Upper lobe of left lung (tissue), 6 donors: ENCODE measurements around the gene KCNAB1. TPM values are rescaled to one million over a fixed set of nuclear protein-coding genes. Genes with fewer than 3 reads are reported as not detected.
A peak's percentile ranks its signal among the peaks of the same experiment; 100 is the strongest.

Experiments
- ATAC-seq, 2 donors: fragments of 200-7000 bp; cut with Tn5 transposase; one replicate each; pipeline ENCODE4 v1.9.1; 2022; ENCODE audit warnings: mild to moderate bottlenecking in 2 of 2, moderate library complexity in 2 of 2; ENCODE audit not compliant: low FRiP score in 2 of 2
- DNase-seq, 2 donors: peaks; one replicate each; pipeline ENCODE4 v3.0.0-alpha.2; 2019 to 2020
- H3K27ac ChIP-seq, 4 donors: fragments of 200-600 bp; sonication (generic); one replicate each; pipeline ENCODE4 v1.5.1; 2016 to 2019
- H3K27me3 ChIP-seq, 4 donors: fragments of 200-600 bp; sonication (generic); one replicate each; pipeline ENCODE4 v1.5.1; 2017 to 2019
- H3K36me3 ChIP-seq, 4 donors: fragments of 200-600 bp; sonication (generic); one replicate each; pipeline ENCODE4 v1.5.1; 2016 to 2019
- H3K4me1 ChIP-seq, 4 donors: fragments of 200-600 bp; sonication (generic); one replicate each; pipeline ENCODE4 v1.5.1; 2018 to 2019
- H3K4me3 ChIP-seq, 4 donors: fragments of 200-600 bp; sonication (generic); one replicate each; pipeline ENCODE4 v1.5.1; 2017 to 2019; ENCODE audit warnings: mild to moderate bottlenecking in 2 of 4, moderate library complexity in 1 of 4
- H3K9me3 ChIP-seq, 4 donors: fragments of 200-600 bp; sonication (generic); one replicate each; pipeline ENCODE4 v1.5.1; 2018 to 2019
- CTCF ChIP-seq, 6 experiments: fragments of 450-650 bp in 4 of 6; fragments of 200-600 bp in 2 of 6; sonication (generic) in 2 of 6; IDR thresholded peaks; one replicate each; pipeline ENCODE4 v1.5.1; 2016 to 2019; ENCODE audit warnings: antibody characterized with exemption in 6 of 6
- EP300 ChIP-seq, 4 donors: sonication (generic); formaldehyde crosslinking; IDR thresholded peaks; one replicate each; pipeline ENCODE4 v1.5.1; 2017; ENCODE audit warnings: antibody characterized with exemption in 4 of 4, control low read depth in 2 of 4
- POLR2A ChIP-seq, 4 donors: fragments of 450-650 bp; IDR thresholded peaks; one replicate each; pipeline ENCODE4 v1.5.1; 2016 to 2017; ENCODE audit warnings: antibody characterized with exemption in 4 of 4, mild to moderate bottlenecking in 2 of 4
- POLR2AphosphoS5 ChIP-seq, 2 donors: sonication (generic); formaldehyde crosslinking; IDR thresholded peaks; one replicate each; pipeline ENCODE4 v1.5.1; 2017; ENCODE audit warnings: antibody characterized with exemption in 2 of 2
- WGBS, 2 donors: methylation state at CpG; one replicate each; pipeline ENCODE4 v1.1.5; 2017 to 2018; 5-methylcytosine and 5-hydroxymethylcytosine counted together
- total RNA-seq, 6 donors: library from RNA; depleted of rRNA in 4 of 6; stranded (reverse); fragments of >200 nt in 4 of 6; gene quantifications; one replicate each; pipeline versions ENCODE4 v1.1.0 to v1.2.1, GENCODE V29; 2016 to 2021
- donor health status: DM: no; HTN: no; CAD: no; lungs with moderate emphysema.
- donor health status: DM: no; HTN: yes; CAD: no; lungs with severe emphysema.

Gene KCNAB1
- total RNA-seq, 6 donors from 2014 or later: 0.79 to 5.2 (median 3.0) TPM

DNA sequence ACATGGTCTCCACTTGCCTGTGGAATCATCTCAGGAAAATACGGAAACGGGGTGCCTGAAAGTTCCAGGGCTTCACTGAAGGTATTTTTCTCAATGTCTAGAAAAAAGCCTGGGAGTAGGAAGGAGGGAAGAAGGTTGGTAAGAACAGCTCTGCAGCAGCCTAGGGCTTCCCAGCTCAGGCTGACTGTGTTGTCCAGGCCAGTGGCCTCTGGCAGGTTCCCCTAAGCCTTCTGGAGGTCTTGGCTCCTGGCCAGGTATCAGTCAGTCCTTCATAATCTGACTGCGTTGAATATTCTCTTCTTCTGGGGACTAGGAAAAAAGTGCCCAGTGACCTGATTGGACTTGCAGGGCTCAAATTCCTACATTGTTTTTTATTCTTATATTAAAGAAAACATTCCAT lies 395.9 kb downstream of the KCNAB1 start:
- TF ChIP-seq POLR2A (IDR thresholded peaks at IDR 0.05) (no peak), CTCF (IDR thresholded peaks at IDR 0.05) (no peak), POLR2AphosphoS5 (IDR thresholded peaks at IDR 0.05) (no peak)
- 80 to 81% methylated on average over 3 of the region's 3 CpGs for WGBS, 2 donors
- ATAC-seq (no peak), DNase-seq (no peak)
- Histone ChIP-seq H3K36me3 (no peaks in the 10 kb centered on the region), H3K27ac (no peak overlapping the region), H3K9me3 (no peaks in the 10 kb centered on the region), H3K4me3 (no peak overlapping the region), H3K4me1 (no peaks in the 10 kb centered on the region), H3K27me3 (no peaks in the 10 kb centered on the region)

GRCh38 chr3:156516961-156517360 lies 396.6 kb downstream of the KCNAB1 start:
- no peaks in the 10 kb centered on the region for H3K4me1 ChIP-seq
- H3K27ac ChIP-seq: no peak overlapping the region
- no peak for TF ChIP-seq CTCF (IDR thresholded peaks at IDR 0.05)
- no peak for TF ChIP-seq POLR2A (IDR thresholded peaks at IDR 0.05)
- TF ChIP-seq EP300 (IDR thresholded peaks at IDR 0.05): no peak
- no peak for TF ChIP-seq POLR2AphosphoS5 (IDR thresholded peaks at IDR 0.05)
- 31 to 58% methylated on average over 1 of the region's 1 CpG for WGBS, 2 donors
- H3K36me3 ChIP-seq: no peaks in the 10 kb centered on the region
- H3K4me3 ChIP-seq: no peak overlapping the region
- DNase-seq (no peak), ATAC-seq (peak in 1 of 2 donors; percentile 65)
- H3K27me3 ChIP-seq: no peaks in the 10 kb centered on the region
- no peaks in the 10 kb centered on the region for H3K9me3 ChIP-seq

- H3K4me1 ChIP-seq: no peaks in the 10 kb centered on the region
- ATAC-seq (peak in 1 of 2 donors; percentile 87), DNase-seq (no peak)
- H3K4me3 ChIP-seq: no peak overlapping the region
- no peak for TF ChIP-seq POLR2AphosphoS5 (IDR thresholded peaks at IDR 0.05)
- no peak for TF ChIP-seq POLR2A (IDR thresholded peaks at IDR 0.05)
- TF ChIP-seq EP300 (IDR thresholded peaks at IDR 0.05): no peak
- no peak for TF ChIP-seq CTCF (IDR thresholded peaks at IDR 0.05)
- no peaks in the 10 kb centered on the region for H3K9me3 ChIP-seq
- no peak overlapping the region for H3K27ac ChIP-seq
- no peaks in the 10 kb centered on the region for H3K27me3 ChIP-seq
- no peaks in the 10 kb centered on the region for H3K36me3 ChIP-seq
Observed at GRCh38 chr3:156518726-156519125, 398.3 kb downstream of the KCNAB1 start.

GRCh38 chr3:156519758-156520162 lies 399.4 kb downstream of the KCNAB1 start:
- Histone ChIP-seq H3K4me3 (no peak overlapping the region), H3K9me3 (no peaks in the 10 kb centered on the region), H3K27ac (no peak overlapping the region), H3K27me3 (no peaks in the 10 kb centered on the region), H3K4me1 (no peaks in the 10 kb centered on the region), H3K36me3 (no peaks in the 10 kb centered on the region)
- WGBS, 2 donors: 91 to 96% methylated on average over 1 of the region's 1 CpG
- ATAC-seq (no peak), DNase-seq (no peak)
- TF ChIP-seq CTCF (IDR thresholded peaks at IDR 0.05): no peak
- TF ChIP-seq POLR2A (IDR thresholded peaks at IDR 0.05): no peak
- no peak for TF ChIP-seq EP300 (IDR thresholded peaks at IDR 0.05)
- TF ChIP-seq POLR2AphosphoS5 (IDR thresholded peaks at IDR 0.05): no peak

DNA sequence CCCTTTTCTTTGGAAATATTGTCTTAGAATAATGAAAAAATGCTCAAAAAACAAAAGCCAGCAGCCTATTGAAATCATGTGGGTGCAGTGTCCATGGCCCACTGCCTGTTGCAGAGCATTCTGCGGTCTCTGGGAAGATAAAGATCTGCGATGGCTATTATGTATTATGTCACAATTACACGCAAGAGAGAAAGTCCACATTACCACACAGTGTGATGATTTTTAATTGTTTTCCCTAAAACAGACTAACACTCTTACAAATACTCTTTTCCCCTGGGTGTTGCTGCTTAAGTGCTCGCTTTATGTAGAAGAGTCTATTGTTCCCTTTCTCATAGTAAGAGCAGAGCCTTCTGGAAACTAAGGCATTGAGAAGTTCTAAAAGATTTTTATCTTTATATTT lies 402.3 kb downstream of the KCNAB1 start:
- Histone ChIP-seq H3K4me1 (no peaks in the 10 kb centered on the region), H3K4me3 (no peak overlapping the region), H3K27ac (no peak overlapping the region), H3K36me3 (no peaks in the 10 kb centered on the region), H3K27me3 (no peaks in the 10 kb centered on the region), H3K9me3 (no peaks in the 10 kb centered on the region)
- TF ChIP-seq CTCF (IDR thresholded peaks at IDR 0.05): no peak
- TF ChIP-seq EP300 (IDR thresholded peaks at IDR 0.05): no peak
- ATAC-seq (peak in 1 of 2 donors; percentile 6), DNase-seq (no peak)
- WGBS, 2 donors: 85 to 93% methylated on average over 4 of the region's 4 CpGs
